C1 segment of cervical spinal cord (tissue), 14 donors: ENCODE measurements around the gene DCLK1.

Source experiments
- DNase-seq, 14 donors: peaks; one replicate each; lab custom pipeline; 2025; lab: John Stamatoyannopoulos, UW

The DCLK1 gene

DNA sequence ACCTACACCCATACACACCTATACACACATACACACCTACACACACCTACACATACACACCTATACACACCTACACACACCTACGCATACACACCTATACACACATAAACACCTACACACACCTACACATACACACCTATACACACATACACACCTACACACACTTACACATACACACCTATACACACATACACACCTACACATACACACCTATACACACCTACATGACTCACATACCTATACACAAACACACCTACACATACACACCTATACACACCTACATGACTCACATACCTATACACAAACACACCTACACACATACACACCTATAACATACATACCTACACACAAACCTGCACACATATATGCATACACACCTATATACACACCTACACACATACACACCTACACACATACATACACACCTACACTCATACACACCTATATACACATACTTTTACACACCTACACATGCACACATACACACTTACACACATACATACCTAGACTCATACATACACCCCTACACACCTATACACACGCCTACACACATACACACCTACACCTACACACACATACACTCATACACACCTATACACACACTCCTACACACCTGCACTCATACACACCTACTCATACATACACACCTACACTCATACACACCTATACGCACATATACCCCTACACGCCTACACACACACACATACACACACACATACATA is 368.0 kb downstream of the DCLK1 start:
- DNase-seq: no peak

DNA sequence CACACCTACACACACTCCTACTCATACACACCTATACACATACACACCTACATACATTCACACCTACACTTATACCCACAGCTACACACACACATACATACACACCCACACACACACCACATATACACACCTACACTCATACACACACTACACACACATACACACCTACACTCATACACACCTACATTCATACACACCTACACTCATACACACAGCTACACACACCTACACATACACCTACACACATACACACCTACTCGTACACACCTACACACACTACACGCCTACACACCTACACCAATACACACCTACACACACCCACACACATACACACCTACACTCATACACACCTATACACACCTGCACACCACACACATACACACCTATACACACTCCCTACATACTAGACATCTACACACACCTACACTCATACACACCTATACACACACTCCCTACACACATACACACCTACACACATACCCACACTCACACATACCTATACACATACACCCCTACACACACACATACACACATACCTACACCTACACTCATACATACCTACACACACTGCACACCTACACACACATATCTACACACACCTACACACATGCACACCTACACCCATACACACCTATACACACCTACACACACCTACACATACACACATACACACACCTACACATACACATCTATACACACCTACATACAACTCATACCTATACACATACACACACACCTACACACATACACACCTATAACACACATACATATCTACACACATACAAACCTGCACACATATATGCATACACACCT is 369.5 kb downstream of the DCLK1 start:
- DNase-seq: no peak

DNA sequence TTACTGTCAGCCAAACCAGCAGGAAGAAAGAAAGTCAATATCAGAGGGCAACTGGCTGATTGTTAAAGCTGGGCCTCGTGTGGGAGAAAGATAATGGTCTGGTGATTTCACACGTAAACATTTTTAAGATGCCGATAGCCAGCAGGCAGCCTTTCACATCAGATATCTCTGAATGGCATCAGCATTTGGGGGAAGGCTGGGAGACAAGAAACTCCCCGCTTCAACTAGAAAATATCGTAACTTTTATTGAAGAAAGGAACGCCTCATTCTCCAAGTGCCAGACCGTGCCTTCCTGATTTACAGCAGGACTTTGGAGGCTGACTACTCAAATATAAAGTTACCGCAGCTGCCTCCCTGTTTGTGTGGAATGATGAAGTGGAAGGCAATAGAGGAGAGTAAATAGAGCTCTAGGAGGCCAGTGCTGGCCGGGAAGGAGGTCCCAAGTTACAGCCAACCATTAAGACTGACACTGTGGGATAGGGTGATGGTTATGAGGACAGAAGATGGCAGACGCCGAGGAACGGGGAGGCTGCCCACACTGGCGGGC is 370.4 kb downstream of the DCLK1 start:
- no peak for DNase-seq

- no peak for DNase-seq
These were observed 383.6 kb downstream of the DCLK1 start for GRCh38 chr13:35747594-35747993.

GRCh38 chr13:35744566-35745178 is 386.5 kb downstream of the DCLK1 start:
- peak in 1 of 14 donors; percentile 5 for DNase-seq

DNA sequence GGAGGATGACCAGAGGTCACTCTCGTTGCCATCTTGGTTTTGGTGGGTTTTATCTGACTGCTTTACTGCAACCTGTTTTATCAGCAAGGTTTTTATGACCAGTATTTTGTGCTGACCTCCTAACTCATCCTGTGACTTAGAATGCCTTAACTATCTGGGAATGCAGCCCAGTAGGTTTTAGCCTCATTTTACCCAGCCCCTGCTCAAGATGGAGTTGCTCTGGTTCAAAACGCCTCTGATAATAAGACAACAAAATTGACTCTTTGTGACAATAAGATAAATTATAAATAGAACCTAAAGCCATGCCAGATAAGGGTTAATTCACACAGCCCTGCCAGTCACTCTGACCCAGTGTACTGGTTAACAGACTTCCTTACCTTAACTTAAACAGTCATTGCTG is 387.0 kb downstream of the DCLK1 start:
- DNase-seq: no peak

DNA sequence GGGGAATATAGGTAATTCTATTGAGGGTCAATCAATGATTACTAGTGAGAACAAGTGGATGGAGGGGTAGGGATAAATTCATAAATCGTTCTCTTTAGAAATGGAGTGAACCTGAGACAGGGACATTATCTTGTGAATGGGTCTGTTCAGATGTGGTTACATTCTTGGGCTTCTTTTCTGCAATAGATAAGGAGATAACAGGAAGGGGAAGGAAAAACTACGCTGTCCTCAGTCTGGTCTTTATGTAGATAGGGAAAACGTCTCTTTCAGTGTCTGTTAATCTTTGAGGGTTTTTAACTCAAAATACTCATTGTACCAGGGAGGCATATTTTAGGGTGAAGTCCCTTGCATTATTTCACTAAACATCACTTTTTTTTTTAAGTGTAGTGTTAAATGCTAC is 388.0 kb downstream of the DCLK1 start:
- no peak for DNase-seq

DNA sequence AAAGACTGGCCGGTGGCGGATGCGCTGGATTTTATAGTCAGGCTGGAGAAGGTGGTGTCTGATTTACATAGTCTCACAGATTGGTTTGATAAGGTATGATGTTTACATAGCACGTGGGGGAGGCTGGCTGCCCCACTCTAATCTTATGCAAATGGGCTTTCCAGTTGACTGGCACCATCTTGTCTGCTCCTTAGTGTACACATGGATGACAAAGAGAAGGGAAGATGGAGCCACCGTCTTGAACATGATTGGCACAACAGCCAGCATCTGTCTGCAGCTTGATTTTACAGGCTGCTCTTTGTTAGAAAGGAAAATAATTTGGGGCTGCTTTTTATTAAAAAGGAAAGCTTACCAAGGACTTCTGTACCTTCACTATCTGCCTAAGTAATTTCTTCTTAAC is 389.5 kb downstream of the DCLK1 start:
- no peak for DNase-seq

DNA sequence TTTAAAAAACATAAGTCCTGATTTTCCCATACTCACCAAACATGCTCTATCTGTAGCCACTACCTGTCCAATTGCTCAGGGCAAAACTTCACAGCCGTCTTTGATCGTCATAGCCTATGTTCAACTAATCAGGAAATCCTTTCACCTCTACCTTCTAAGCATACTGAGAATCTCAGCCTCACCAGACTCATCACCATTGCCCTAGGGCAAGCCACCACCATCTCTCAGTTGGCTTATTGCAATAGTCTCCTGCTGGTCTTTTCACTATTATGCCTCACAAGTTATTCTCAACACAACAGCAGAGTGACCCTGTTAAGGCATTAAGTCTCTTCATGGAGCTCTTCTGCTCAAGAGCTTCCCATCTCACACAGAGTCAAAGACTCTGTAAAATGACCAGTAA is 394.3 kb downstream of the DCLK1 start:
- no peak for DNase-seq

DNA sequence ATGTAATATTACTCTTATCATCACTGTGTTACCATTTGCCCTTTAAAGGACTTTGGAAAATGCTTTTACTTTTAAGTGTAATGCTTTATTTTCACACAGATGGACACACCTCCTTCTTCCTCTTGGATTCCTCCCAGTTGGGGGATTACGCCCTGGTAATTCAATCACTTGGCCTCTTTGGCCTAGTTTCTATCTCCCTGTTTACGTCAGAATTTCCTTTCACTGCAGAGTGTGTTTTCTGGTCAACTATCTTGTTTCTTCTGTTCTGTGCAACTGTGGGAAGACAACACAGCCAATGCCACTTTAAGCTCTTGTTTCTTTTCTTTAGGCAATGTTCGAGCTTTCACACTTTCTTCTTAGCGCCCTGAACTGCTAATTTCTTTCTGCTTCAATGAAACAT is 397.4 kb downstream of the DCLK1 start:
- DNase-seq: no peak

DNA sequence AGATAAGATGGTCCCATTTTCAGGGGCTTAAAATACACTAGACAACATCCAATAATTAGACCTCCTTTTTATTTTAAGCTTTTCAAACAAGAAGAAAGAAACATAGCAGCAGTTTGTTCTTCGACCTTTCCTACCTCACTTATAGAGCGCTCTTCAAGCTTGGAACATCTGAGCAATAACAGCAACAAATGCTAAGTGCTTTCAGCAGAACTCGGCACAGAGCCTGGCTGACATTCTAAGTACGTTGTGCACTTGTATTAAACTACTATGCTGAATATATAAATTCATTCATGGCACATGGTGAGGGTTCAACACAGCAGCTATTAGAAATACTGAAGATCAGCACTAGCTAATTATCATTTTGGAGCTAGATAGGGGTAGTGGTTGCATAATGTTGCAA is 398.6 kb downstream of the DCLK1 start:
- no peak for DNase-seq

DNA sequence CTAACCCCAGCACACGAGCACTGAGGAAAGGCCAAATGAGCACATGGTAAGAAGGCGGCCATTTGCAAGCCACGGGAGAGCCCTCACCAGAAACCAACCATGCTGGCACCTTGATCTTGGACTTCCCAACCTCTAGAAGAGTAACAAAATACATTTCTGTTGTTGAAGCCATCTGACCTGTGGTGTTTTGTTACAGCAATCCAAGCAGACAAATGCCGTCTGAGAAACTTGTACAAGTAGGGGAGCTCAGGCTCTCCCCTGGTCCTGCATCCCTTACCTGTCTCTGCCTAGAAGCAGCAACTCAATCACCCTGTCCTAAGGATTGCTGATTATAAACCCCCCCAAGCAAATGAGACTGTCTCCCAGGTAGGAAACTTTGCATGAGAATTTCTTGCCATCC is 399.7 kb downstream of the DCLK1 start:
- no peak for DNase-seq

DNA sequence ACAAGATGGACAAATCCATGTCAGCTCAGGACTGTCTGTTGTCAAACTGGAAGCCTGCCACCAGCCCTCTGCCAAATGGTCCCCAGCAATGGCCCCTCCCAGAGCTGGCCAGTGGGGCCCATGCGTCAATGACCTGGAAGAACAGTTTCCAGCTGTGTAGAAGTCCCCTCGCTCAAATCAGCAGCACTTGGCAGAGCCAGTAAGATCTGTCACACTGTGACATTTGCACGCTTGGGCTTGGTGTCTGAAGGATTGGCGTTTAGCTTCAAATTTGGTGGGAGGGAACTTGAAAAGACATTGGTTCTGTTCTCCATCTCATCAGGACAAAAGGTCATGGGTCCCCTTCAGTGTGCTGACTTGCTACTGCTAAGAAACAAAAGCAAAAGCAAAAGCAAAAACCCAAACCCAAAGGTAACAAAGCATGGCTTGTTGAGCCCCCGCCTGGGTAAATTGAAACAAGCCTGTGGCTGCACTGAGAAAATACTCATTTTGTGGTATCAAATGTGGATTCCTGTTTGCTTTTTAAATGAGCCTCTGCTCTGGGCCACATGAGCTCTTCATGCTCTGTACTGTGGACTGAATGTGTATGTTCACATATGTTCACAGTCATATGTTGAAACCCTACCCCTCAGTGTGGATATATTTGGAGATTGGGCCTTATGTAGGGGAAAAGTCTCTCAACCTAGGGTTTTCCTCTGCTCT is 401.1 kb downstream of the DCLK1 start:
- DNase-seq: no peak

DNA sequence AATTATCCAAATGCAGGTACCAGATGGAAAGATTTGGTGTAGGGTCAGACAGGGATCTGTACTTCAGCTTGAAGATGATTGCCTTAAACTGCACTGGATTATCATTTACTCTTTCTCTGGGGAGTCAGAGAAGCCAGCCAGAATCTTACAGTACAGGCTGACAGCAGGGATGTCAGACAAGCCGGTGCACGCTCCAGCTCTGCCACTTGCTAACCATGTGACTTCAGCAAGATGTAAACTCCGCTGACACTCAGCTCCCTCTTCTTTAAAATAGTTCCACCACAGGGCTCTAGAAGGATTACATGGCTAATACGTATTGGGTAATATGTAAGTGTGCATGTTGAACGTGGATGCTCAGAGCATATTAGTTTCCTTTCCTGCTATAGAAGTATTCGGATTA is 403.3 kb downstream of the DCLK1 start:
- DNase-seq: no peak

DNA sequence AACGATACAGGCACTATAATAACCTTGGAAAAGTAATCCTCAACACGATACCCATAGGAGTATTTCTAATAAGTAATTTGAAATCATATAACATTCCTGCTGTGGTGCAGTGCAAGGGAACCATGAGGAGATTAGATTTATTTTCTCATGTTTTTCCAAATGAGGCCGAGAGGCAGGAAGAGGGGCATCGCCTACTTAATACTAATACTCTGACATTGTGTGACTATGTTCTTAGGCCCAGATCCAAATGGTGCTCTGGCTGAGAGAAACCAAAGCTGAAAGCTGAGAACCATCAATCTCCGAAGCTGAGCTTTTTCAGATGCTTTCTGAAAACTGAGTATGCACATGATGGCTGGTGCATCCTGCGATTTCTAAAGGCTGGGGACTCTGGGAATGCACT is 406.7 kb downstream of the DCLK1 start:
- no peak for DNase-seq

DNA sequence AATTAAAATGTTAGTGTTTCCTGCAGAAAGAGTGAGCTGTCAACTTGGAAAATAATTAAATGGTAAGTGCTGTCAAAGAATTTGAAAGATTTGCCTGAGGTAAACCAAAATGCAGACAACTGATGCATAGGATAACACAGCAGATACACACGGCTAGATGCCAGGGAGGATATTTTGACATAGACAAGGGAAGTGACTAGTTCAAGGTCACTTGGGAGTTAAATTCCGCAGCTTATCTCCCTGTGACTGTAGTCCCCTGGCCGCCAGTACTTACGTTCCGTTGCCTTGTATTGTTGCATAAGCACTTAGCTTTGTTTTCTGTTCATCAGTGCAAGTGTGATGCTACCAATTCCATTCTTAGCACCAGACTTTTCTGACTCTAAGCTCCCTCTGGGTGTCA is 407.4 kb downstream of the DCLK1 start:
- DNase-seq: no peak

DNA sequence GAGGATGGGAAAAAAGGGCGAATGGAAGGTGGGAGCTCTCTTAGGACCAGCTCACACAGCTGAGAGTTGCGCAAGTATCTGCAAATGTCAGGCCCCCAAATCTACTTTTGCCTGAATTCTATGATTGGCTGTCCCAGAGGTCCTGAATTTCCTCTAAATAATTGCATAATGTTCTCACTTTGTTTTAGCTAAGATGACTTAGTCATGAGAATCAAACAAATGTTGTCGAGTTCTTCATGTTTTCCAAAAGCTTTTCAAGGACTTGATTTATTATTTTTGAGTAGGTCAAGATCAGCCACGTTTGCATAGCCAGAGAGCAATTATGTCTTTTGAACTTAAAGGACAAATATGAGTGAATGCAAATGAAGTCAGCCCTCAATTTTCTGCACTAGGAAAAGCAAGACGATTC is 408.1 kb downstream of the DCLK1 start:
- DNase-seq: no peak

DNA sequence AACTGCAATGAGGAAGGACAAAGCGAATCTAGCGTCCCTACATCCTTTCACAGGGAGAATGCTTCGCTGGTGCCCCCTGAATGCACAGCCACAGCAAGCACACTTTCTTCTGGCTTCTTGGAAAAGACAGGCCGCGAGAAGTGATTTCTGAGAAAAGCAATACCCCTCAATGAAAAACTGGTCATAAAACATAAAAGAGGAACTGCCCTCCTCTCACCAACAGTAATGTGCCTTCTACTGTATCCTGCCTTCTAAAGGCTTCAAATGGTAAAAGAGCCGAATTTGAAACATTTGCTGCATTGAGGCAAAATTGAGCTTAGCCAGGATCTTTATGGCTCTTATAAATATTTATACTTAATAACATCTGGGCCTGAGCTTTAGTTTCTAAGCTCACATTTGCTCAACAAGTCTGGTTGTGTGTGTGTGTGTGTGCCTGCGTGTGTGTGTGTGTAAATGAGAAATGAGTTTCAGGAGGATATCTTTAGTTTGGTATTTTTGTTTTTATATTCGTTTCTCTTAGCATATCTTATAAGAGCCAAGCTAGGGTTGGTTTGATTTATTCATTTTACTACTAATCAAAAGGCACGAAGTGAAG is 408.6 kb downstream of the DCLK1 start:
- no peak for DNase-seq

DNA sequence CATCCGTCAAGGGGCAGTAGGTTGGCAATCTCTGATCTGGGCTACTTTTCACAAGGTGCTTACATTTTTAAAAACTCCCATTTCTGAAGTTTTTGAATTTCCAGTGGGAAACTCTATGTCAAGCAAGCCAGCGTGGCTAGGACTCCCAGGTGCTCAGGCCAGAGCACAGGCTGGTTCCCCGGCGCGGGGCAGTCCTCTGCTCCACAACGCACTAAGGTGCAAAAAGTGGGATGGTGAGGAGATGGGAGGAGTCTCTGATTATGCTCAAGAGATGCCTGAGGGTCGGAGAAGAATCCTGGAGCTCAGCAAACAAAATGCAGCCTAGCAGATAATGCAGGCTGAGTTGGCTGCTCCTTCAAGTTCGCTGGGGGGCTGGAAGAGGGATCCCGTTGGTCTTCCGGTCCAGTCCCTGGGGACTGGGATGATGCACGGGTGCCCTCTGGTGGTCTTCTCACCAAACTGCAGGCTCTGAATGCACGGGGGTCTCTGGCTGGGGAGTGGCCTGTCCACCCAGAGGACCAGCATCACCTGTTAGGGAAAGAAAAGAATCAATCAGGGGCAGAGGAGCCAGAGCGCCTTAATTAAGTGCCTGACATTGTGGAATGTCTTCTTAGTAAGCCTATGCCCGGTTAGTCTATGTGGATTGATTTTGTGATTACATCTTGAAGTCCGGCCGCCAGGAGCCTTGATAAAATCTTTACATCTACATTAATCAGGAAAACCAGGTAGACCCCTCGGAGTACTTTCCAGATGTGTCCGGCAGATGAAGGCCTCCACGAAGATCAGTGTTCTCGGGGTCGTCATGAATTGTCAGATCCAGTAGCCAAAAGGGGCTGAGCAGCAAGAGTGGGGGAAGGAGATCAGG is 410.3 kb downstream of the DCLK1 start:
- DNase-seq: peak in 10 of 14 donors; percentile 1 to 61 (median 19)

- no peak for DNase-seq
These were observed 410.9 kb downstream of the DCLK1 start for GRCh38 chr13:35720290-35720689.
